Measurements from ENCODE around the gene TBX1. TPM values are rescaled to one million over a fixed set of nuclear protein-coding genes. Genes with fewer than 3 reads are reported as not detected.

Gene TBX1
- total RNA-seq, 3 donors from 2014 or later: 0.96 to 9.2 (median 2.9) TPM

- Histone ChIP-seq H3K9me3 (no peaks in the 10 kb centered on the region), H3K4me1 (no peaks in the 10 kb centered on the region), H3K36me3 (no peaks in the 10 kb centered on the region), H3K27me3 (no peaks in the 10 kb centered on the region), H3K27ac (no peak overlapping the region), H3K4me3 (no peak overlapping the region)
- TF ChIP-seq POLR2A (IDR thresholded peaks at IDR 0.05): no peak
- TF ChIP-seq POLR2AphosphoS5 (IDR thresholded peaks at IDR 0.05): no peak
- no peak for TF ChIP-seq CTCF (IDR thresholded peaks at IDR 0.05)
- DNase-seq (ENCODE audit: low spot score in 2 of 2): no peak
- intact Hi-C loops (cut with DNase I; ENCODE audit: low total_unique reads): loop anchor here (2.0 kb wide), 1 partner anchor 46 kb away; no protein-coding TSS in a partner anchor
Observed at GRCh38 chr22:19742160-19743066, 18.2 kb upstream of the TBX1 start.

DNA sequence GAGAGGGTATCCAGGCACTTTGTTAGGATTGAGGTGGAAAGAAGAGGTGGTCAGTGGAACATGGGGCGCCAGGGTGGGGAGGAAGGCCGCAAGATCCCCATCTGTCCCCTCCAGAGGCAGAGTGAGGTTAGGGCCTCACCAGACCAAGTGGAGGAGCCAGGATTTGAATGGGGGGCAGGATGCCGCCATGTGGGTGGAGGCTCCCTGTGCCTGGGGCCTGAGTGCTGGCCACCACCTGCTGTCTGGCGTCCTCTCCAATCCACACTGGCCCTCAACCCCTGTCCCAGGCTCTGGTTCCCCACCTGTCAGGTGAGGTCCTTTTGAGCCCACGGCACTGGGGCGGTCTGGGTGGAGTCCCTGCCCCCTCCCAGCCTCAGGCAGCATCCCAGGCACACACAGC is 17.5 kb upstream of the TBX1 start:
- H3K9me3 ChIP-seq: no peaks in the 10 kb centered on the region
- no peak overlapping the region for H3K27ac ChIP-seq
- TF ChIP-seq CTCF (IDR thresholded peaks at IDR 0.05) (no peak), POLR2AphosphoS5 (IDR thresholded peaks at IDR 0.05) (no peak), POLR2A (IDR thresholded peaks at IDR 0.05) (no peak)
- DNase-seq (ENCODE audit: low spot score in 2 of 2): no peak
- intact Hi-C loops (cut with DNase I; ENCODE audit: low total_unique reads): loop anchor here (2.0 kb wide), 1 partner anchor 46 kb away; no protein-coding TSS in a partner anchor
- H3K27me3 ChIP-seq: no peaks in the 10 kb centered on the region
- no peaks in the 10 kb centered on the region for H3K4me1 ChIP-seq
- H3K36me3 ChIP-seq: no peaks in the 10 kb centered on the region
- no peak overlapping the region for H3K4me3 ChIP-seq

DNA sequence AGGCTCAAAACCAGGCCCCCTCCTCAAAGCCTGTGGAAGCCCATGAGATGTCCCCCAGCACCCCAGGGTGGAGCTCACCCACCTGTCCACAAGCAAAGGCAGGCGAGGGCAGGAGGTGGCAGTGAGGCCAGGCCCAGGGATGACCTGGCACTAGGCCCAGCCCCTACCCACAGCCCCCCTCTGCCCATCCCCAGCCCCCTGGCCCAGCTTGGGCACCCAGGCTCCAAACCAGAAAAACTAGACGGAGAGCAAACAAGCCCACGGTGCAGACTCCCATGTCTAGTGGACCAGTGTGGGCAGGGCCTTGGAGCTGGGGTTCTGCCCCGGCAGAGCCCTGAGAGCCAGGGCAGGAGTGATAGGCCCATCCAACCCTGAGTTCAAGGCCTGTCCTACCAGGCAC is 16.9 kb upstream of the TBX1 start:
- intact Hi-C loops (cut with DNase I; ENCODE audit: low total_unique reads): loop anchor here (2.0 kb wide), 1 partner anchor 47 kb away; no protein-coding TSS in a partner anchor

DNA sequence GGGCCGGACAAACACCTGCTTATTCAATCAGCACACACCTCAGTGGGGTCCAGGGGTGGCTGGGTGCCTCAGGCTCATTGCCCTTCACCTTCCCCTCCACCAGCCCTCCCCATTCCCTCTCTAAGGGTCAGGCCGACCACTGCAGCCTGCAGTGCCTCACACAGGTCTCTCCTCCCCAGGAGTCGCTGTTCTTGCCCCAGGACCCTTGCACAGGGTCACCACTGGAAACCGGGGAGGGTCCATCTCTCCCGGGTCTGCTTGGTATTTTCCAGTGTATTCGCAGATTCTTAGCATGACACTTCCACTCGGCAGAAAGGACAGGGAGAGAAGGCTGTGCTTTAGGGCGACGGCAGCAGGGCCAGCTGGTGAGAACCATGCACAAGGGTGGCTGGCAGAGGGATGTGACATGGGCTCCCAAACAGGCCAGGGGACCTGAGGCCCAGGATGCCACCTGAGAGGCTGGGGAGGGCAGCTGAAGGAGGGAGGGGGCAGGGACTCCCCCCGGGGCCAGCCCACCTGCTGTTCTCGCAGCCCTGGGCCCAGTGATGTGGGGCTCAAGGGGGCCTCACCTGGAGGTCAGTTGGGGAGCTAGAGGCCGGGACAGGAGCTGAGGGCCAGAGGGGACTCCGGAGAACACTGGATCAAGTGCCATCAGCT is 16.1 kb upstream of the TBX1 start:
- TF ChIP-seq POLR2AphosphoS5 (IDR thresholded peaks at IDR 0.05): no peak
- H3K9me3 ChIP-seq: no peaks in the 10 kb centered on the region
- no peaks in the 10 kb centered on the region for H3K27me3 ChIP-seq
- no peaks in the 10 kb centered on the region for H3K36me3 ChIP-seq
- DNase-seq (ENCODE audit: low spot score in 2 of 2): no peak
- H3K27ac ChIP-seq: no peak overlapping the region
- no peak overlapping the region for H3K4me3 ChIP-seq
- intact Hi-C loops (cut with DNase I; ENCODE audit: low total_unique reads): no loop called here
- no peaks in the 10 kb centered on the region for H3K4me1 ChIP-seq

More for the DNA sequence above, 16.9 kb upstream of the TBX1 start:
- TF ChIP-seq POLR2AphosphoS5 (IDR thresholded peaks at IDR 0.05): no peak
- no peak for TF ChIP-seq CTCF (IDR thresholded peaks at IDR 0.05)
- no peaks in the 10 kb centered on the region for H3K4me1 ChIP-seq
- no peaks in the 10 kb centered on the region for H3K9me3 ChIP-seq
- H3K27ac ChIP-seq: no peak overlapping the region
- no peaks in the 10 kb centered on the region for H3K27me3 ChIP-seq
- H3K36me3 ChIP-seq: no peaks in the 10 kb centered on the region
- no peak for DNase-seq (ENCODE audit: low spot score in 2 of 2)
- H3K4me3 ChIP-seq: no peak overlapping the region

GRCh38 chr22:19745155-19746101 is 15.2 kb upstream of the TBX1 start:
- Histone ChIP-seq H3K36me3 (no peaks in the 10 kb centered on the region), H3K4me1 (no peaks in the 10 kb centered on the region), H3K9me3 (no peaks in the 10 kb centered on the region), H3K4me3 (no peak overlapping the region), H3K27ac (no peak overlapping the region), H3K27me3 (no peaks in the 10 kb centered on the region)
- TF ChIP-seq POLR2A (IDR thresholded peaks at IDR 0.05) (no peak), CTCF (IDR thresholded peaks at IDR 0.05) (no peak), POLR2AphosphoS5 (IDR thresholded peaks at IDR 0.05) (no peak)
- DNase-seq (ENCODE audit: low spot score in 2 of 2): no peak
- intact Hi-C loops (cut with DNase I; ENCODE audit: low total_unique reads): no loop called here
